Measurements from ENCODE around the gene FUS.
"Not testable (repeated sequence)": the region's sequence is repeated elsewhere in the genome, so short reads cannot be mapped to it uniquely, and the experiment has no call there.

The FUS gene

GRCh38 chr16:31144418-31144817 lies 35.5 kb upstream of the FUS start:
- not testable (repeated sequence) for DNase-seq

- no peak for DNase-seq
Measured at GRCh38 chr16:31145398-31145990, 34.4 kb upstream of the FUS start.

- DNase-seq: no peak
Measured at GRCh38 chr16:31147574-31147973, 32.4 kb upstream of the FUS start.

GRCh38 chr16:31148281-31148728 lies 31.6 kb upstream of the FUS start:
- no peak for DNase-seq

GRCh38 chr16:31148896-31149295 lies 31.0 kb upstream of the FUS start:
- DNase-seq: no peak

GRCh38 chr16:31149332-31149731 lies 30.6 kb upstream of the FUS start:
- no peak for DNase-seq

GRCh38 chr16:31149894-31150890 lies 29.7 kb upstream of the FUS start, which contains the start of gene PRSS36:
TSS of gene PRSS36 (minus strand) at chr16:31150066. CDS start at chr16:31150035, 31 bp downstream.
- DNase-seq: no peak

GRCh38 chr16:31150976-31151375 lies 29.0 kb upstream of the FUS start:
- DNase-seq: not testable (repeated sequence)

- no peak for DNase-seq
Measured at GRCh38 chr16:31157136-31157535, 22.8 kb upstream of the FUS start.

- no peak for DNase-seq
Measured at GRCh38 chr16:31167315-31167714, 12.6 kb upstream of the FUS start.

GRCh38 chr16:31168848-31169247 lies 11.1 kb upstream of the FUS start:
- no peak for DNase-seq

- DNase-seq: not testable (repeated sequence)
Measured at GRCh38 chr16:31170048-31170447, 9.9 kb upstream of the FUS start.

- DNase-seq: peak; percentile 47
Measured at GRCh38 chr16:31177136-31177535, 2.8 kb upstream of the FUS start.

- DNase-seq: no peak
Measured at GRCh38 chr16:31179219-31179746, 656 bp upstream of the FUS start.

GRCh38 chr16:31181102-31181830 lies 1.3 kb downstream of the FUS start:
- no peak for DNase-seq

GRCh38 chr16:31182391-31182790 lies 2.5 kb downstream of the FUS start:
- no peak for DNase-seq

- DNase-seq: no peak
Measured at GRCh38 chr16:31183432-31184428, 3.8 kb downstream of the FUS start.

- no peak for DNase-seq
Measured at GRCh38 chr16:31184888-31185287, 4.9 kb downstream of the FUS start.

GRCh38 chr16:31185339-31185738 lies 5.4 kb downstream of the FUS start:
- no peak for DNase-seq

GRCh38 chr16:31186176-31186575 lies 6.2 kb downstream of the FUS start:
- no peak for DNase-seq

GRCh38 chr16:31186930-31187807 lies 7.2 kb downstream of the FUS start:
- DNase-seq: no peak

Measured in NCI-H2107 (cell line).